Parathyroid adenoma (tissue), 2 donors: ENCODE measurements around the gene SLC39A11.

Source experiments
- H2AFZ ChIP-seq: fragments of 300-600 bp; sonication (generic); one replicate; pipeline ENCODE4 v1.7.0; 2017; ENCODE audit warnings: antibody characterized with exemption, mild to moderate bottlenecking
- H3K27ac ChIP-seq: fragments of 300-600 bp; sonication (generic); one replicate; pipeline ENCODE4 v1.7.0; 2017
- H3K27me3 ChIP-seq: fragments of 300-600 bp; sonication (generic); one replicate; pipeline ENCODE4 v1.7.0; 2017; ENCODE audit warnings: low read length; ENCODE audit not compliant: control insufficient read depth, insufficient read depth
- H3K36me3 ChIP-seq: fragments of 300-600 bp; sonication (generic); one replicate; pipeline ENCODE4 v1.7.0; 2017; ENCODE audit warnings: low read length; ENCODE audit not compliant: control insufficient read depth, insufficient read depth
- H3K4me1 ChIP-seq: fragments of 300-600 bp; sonication (generic); one replicate; pipeline ENCODE4 v1.7.0; 2017; ENCODE audit warnings: control low read depth
- H3K4me2 ChIP-seq: fragments of 300-600 bp; sonication (generic); one replicate; pipeline ENCODE4 v1.7.0; 2017; ENCODE audit warnings: low read length
- H3K4me3 ChIP-seq: fragments of 300-600 bp; sonication (generic); one replicate; pipeline ENCODE4 v1.7.0; 2017; ENCODE audit warnings: low read depth, low read length
- H3K79me2 ChIP-seq: fragments of 300-600 bp; sonication (generic); one replicate; pipeline ENCODE4 v1.7.0; 2017; ENCODE audit warnings: control low read depth
- H3K9ac ChIP-seq: fragments of 300-600 bp; sonication (generic); one replicate; pipeline ENCODE4 v1.7.0; 2017; ENCODE audit warnings: mild to moderate bottlenecking
- H3K9me3 ChIP-seq: fragments of 300-600 bp; sonication (generic); one replicate; pipeline ENCODE4 v1.7.0; 2017; ENCODE audit warnings: low read length; ENCODE audit not compliant: control insufficient read depth
- CTCF ChIP-seq: fragments of 300-600 bp; sonication (generic); IDR thresholded peaks from one replicate; pipeline ENCODE4 v1.7.0; 2017; ENCODE audit warnings: antibody characterized with exemption, mild to moderate bottlenecking
- donor health status: primary hyperparathyroidism.

SLC39A11 gene

DNA sequence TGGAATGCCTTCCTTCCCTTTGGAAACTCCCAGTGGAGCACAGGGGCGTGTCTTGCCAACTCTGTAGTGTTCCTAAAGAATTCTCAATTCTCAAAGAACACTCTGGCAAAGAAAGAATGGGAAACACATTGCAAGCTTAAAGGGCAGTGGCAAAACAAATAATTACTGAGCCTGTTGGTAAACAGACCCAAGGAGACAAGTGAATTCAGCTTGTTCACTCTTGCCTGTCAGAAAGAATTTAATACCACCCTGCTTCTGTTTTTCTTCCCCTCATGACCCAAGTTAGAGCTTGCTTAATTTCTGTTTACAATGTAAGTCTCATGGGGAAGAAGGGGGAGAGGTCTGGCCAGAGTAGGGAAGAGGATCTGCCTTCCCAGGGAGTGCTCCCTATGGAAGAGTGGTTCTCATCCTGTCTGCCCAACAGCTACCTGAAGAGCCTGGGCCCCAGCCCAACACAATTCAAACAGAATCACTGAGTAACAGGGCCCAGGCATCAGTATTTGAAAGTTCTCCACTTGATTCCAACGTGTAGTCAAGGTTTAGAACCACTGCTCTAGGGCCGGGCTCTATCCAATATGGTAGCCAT lies 386.0 kb downstream of the SLC39A11 start:
- H3K79me2 ChIP-seq: no peaks in the 10 kb centered on the region
- no peak overlapping the region for H3K9ac ChIP-seq
- no peak overlapping the region for H3K4me3 ChIP-seq
- H2AFZ ChIP-seq: no peak overlapping the region
- no peak overlapping the region for H3K4me2 ChIP-seq
- no peaks in the 10 kb centered on the region for H3K9me3 ChIP-seq
- no peak overlapping the region for H3K27ac ChIP-seq
- TF ChIP-seq CTCF: no peak
- no peaks in the 10 kb centered on the region for H3K4me1 ChIP-seq
- H3K36me3 ChIP-seq: no peaks in the 10 kb centered on the region
- H3K27me3 ChIP-seq: no peaks in the 10 kb centered on the region

GRCh38 chr17:72705905-72706395 lies 386.5 kb downstream of the SLC39A11 start:
- Histone ChIP-seq H3K27ac (no peak overlapping the region), H3K9ac (no peak overlapping the region), H3K27me3 (no peaks in the 10 kb centered on the region), H3K36me3 (no peaks in the 10 kb centered on the region), H3K4me2 (no peak overlapping the region), H2AFZ (no peak overlapping the region), H3K79me2 (no peaks in the 10 kb centered on the region), H3K4me3 (no peak overlapping the region), H3K9me3 (no peaks in the 10 kb centered on the region), H3K4me1 (no peaks in the 10 kb centered on the region)
- no peak for TF ChIP-seq CTCF

- no peaks in the 10 kb centered on the region for H3K79me2 ChIP-seq
- H2AFZ ChIP-seq: no peak overlapping the region
- TF ChIP-seq CTCF: no peak
- no peak overlapping the region for H3K9ac ChIP-seq
- no peaks in the 10 kb centered on the region for H3K9me3 ChIP-seq
- H3K4me3 ChIP-seq: no peak overlapping the region
- H3K27me3 ChIP-seq: no peaks in the 10 kb centered on the region
- H3K4me1 ChIP-seq: no peaks in the 10 kb centered on the region
- no peak overlapping the region for H3K4me2 ChIP-seq
- no peak overlapping the region for H3K27ac ChIP-seq
- no peaks in the 10 kb centered on the region for H3K36me3 ChIP-seq
Observed at GRCh38 chr17:72702998-72703397, 389.5 kb downstream of the SLC39A11 start.

DNA sequence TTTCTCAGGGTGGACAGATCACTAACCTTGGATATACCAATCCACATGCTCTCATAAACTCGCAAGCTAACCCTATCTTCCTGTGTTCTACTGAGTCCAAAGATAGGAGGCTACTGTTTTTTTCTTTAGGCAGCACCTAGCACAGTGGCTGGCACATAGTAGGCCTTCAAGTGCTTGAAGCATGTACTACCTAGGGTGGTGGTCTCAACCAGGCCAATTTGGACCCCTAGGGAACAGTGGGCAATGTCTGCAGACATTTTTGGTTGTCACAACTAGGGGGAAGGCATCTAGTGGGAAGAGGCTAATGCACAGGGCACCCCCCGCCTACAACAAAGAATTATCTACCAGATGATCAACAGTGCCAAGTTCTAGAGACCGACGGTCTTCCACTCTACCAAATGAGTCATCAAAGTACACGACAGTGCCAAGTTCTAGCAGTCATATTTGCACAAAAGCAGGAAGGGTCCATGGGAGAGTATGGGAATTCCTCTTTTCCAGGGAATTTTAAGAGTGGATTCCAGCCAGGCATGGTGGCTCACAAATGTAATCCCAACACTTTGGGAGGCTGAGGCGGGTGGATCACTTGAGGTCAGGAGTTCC lies 390.3 kb downstream of the SLC39A11 start:
- Histone ChIP-seq H3K27me3 (no peaks in the 10 kb centered on the region), H3K27ac (no peak overlapping the region), H3K4me1 (no peaks in the 10 kb centered on the region), H2AFZ (no peak overlapping the region), H3K9me3 (no peaks in the 10 kb centered on the region), H3K79me2 (no peaks in the 10 kb centered on the region), H3K4me3 (no peak overlapping the region), H3K9ac (no peak overlapping the region), H3K4me2 (no peak overlapping the region), H3K36me3 (no peaks in the 10 kb centered on the region)
- no peak for TF ChIP-seq CTCF

GRCh38 chr17:72700226-72700625 lies 392.3 kb downstream of the SLC39A11 start:
- Histone ChIP-seq H3K4me2 (no peak overlapping the region), H3K9ac (no peak overlapping the region), H3K9me3 (no peaks in the 10 kb centered on the region), H3K36me3 (no peaks in the 10 kb centered on the region), H3K27ac (no peak overlapping the region), H3K79me2 (no peaks in the 10 kb centered on the region), H3K27me3 (no peaks in the 10 kb centered on the region), H2AFZ (no peak overlapping the region), H3K4me1 (no peaks in the 10 kb centered on the region), H3K4me3 (no peak overlapping the region)
- no peak for TF ChIP-seq CTCF
